ENCODE measurements around the gene ADAT2. TPM values are rescaled to one million over a fixed set of nuclear protein-coding genes. Genes with fewer than 3 reads are reported as not detected.

The ADAT2 gene
- total and polyA plus RNA-seq, 2 donors = 3.0 to 6.9 TPM

- 78% methylated on average over 2 of the region's 2 CpGs for WGBS
- Histone ChIP-seq H3K36me3 (ENCODE audit: insufficient read depth) (no peaks in the 10 kb centered on the region), H3K4me1 (ENCODE audit: insufficient read depth) (no peaks in the 10 kb centered on the region), H3K4me3 (ENCODE audit: low read depth, low read length) (no peak overlapping the region), H3K27ac (ENCODE audit: low read depth) (no peak overlapping the region)
- no peak for DNase-seq (ENCODE audit: extremely low spot score)
These were observed 24.5 kb downstream of the ADAT2 start for GRCh38 chr6:143426026-143426425.

GRCh38 chr6:143419526-143419925, 31.0 kb downstream of the ADAT2 start:
- H3K4me3 ChIP-seq (ENCODE audit: low read depth, low read length) = no peak overlapping the region
- 78% methylated on average over 6 of the region's 6 CpGs for WGBS
- no peak overlapping the region for H3K27ac ChIP-seq (ENCODE audit: low read depth)
- no peaks in the 10 kb centered on the region for H3K4me1 ChIP-seq (ENCODE audit: insufficient read depth)
- no peaks in the 10 kb centered on the region for H3K36me3 ChIP-seq (ENCODE audit: insufficient read depth)
- no peak for DNase-seq (ENCODE audit: extremely low spot score)

- H3K36me3 ChIP-seq (ENCODE audit: insufficient read depth) = no peaks in the 10 kb centered on the region
- no peak overlapping the region for H3K4me3 ChIP-seq (ENCODE audit: low read depth, low read length)
- no peaks in the 10 kb centered on the region for H3K4me1 ChIP-seq (ENCODE audit: insufficient read depth)
- WGBS = 91% methylated on average over 3 of the region's 3 CpGs
- no peak overlapping the region for H3K27ac ChIP-seq (ENCODE audit: low read depth)
- no peak for DNase-seq (ENCODE audit: extremely low spot score)
These were observed 35.7 kb downstream of the ADAT2 start for GRCh38 chr6:143414769-143415168.

GRCh38 chr6:143410859-143411270, 39.6 kb downstream of the ADAT2 start:
- H3K4me1 ChIP-seq (ENCODE audit: insufficient read depth) = no peaks in the 10 kb centered on the region
- no peaks in the 10 kb centered on the region for H3K36me3 ChIP-seq (ENCODE audit: insufficient read depth)
- H3K27ac ChIP-seq (ENCODE audit: low read depth) = no peak overlapping the region
- WGBS = 54% methylated on average over 1 of the region's 1 CpG
- H3K4me3 ChIP-seq (ENCODE audit: low read depth, low read length) = no peak overlapping the region
- no peak for DNase-seq (ENCODE audit: extremely low spot score)

GRCh38 chr6:143408787-143409162, 41.7 kb downstream of the ADAT2 start:
- no peak for DNase-seq (ENCODE audit: extremely low spot score)
- H3K4me1 ChIP-seq (ENCODE audit: insufficient read depth) = no peaks in the 10 kb centered on the region
- no peak overlapping the region for H3K27ac ChIP-seq (ENCODE audit: low read depth)
- no peak overlapping the region for H3K4me3 ChIP-seq (ENCODE audit: low read depth, low read length)
- no peaks in the 10 kb centered on the region for H3K36me3 ChIP-seq (ENCODE audit: insufficient read depth)

GRCh38 chr6:143408151-143408786, 42.2 kb downstream of the ADAT2 start:
- Histone ChIP-seq H3K4me3 (ENCODE audit: low read depth, low read length) (no peak overlapping the region), H3K27ac (ENCODE audit: low read depth) (no peak overlapping the region), H3K4me1 (ENCODE audit: insufficient read depth) (no peaks in the 10 kb centered on the region), H3K36me3 (ENCODE audit: insufficient read depth) (no peaks in the 10 kb centered on the region)
- DNase-seq (ENCODE audit: extremely low spot score) = no peak

- no peaks in the 10 kb centered on the region for H3K36me3 ChIP-seq (ENCODE audit: insufficient read depth)
- no peaks in the 10 kb centered on the region for H3K4me1 ChIP-seq (ENCODE audit: insufficient read depth)
- H3K4me3 ChIP-seq (ENCODE audit: low read depth, low read length) = no peak overlapping the region
- 94% methylated on average over 3 of the region's 3 CpGs for WGBS
- DNase-seq (ENCODE audit: extremely low spot score) = no peak
- no peak overlapping the region for H3K27ac ChIP-seq (ENCODE audit: low read depth)
These were observed 43.8 kb downstream of the ADAT2 start for GRCh38 chr6:143406673-143407072.

GRCh38 chr6:143405373-143406154, 44.9 kb downstream of the ADAT2 start:
- 82% methylated on average over 9 of the region's 9 CpGs for WGBS
- Histone ChIP-seq H3K4me3 (ENCODE audit: low read depth, low read length) (no peak overlapping the region), H3K36me3 (ENCODE audit: insufficient read depth) (no peaks in the 10 kb centered on the region), H3K27ac (ENCODE audit: low read depth) (no peak overlapping the region), H3K4me1 (ENCODE audit: insufficient read depth) (no peaks in the 10 kb centered on the region)
- no peak for DNase-seq (ENCODE audit: extremely low spot score)

GRCh38 chr6:143402721-143403336, 47.7 kb downstream of the ADAT2 start:
- H3K4me3 ChIP-seq (ENCODE audit: low read depth, low read length) = no peak overlapping the region
- no peaks in the 10 kb centered on the region for H3K4me1 ChIP-seq (ENCODE audit: insufficient read depth)
- H3K36me3 ChIP-seq (ENCODE audit: insufficient read depth) = no peaks in the 10 kb centered on the region
- H3K27ac ChIP-seq (ENCODE audit: low read depth) = no peak overlapping the region
- WGBS = 86% methylated on average over 7 of the region's 7 CpGs
- DNase-seq (ENCODE audit: extremely low spot score) = no peak

GRCh38 chr6:143401636-143402370, 48.7 kb downstream of the ADAT2 start:
- WGBS = 86% methylated on average over 5 of the region's 5 CpGs
- H3K4me3 ChIP-seq (ENCODE audit: low read depth, low read length) = no peak overlapping the region
- H3K36me3 ChIP-seq (ENCODE audit: insufficient read depth) = no peaks in the 10 kb centered on the region
- no peak for DNase-seq (ENCODE audit: extremely low spot score)
- H3K4me1 ChIP-seq (ENCODE audit: insufficient read depth) = no peaks in the 10 kb centered on the region
- H3K27ac ChIP-seq (ENCODE audit: low read depth) = no peak overlapping the region

- H3K36me3 ChIP-seq (ENCODE audit: insufficient read depth) = no peaks in the 10 kb centered on the region
- H3K4me3 ChIP-seq (ENCODE audit: low read depth, low read length) = no peak overlapping the region
- no peaks in the 10 kb centered on the region for H3K4me1 ChIP-seq (ENCODE audit: insufficient read depth)
- no peak overlapping the region for H3K27ac ChIP-seq (ENCODE audit: low read depth)
- 56% methylated on average over 1 of the region's 1 CpG for WGBS
- DNase-seq (ENCODE audit: extremely low spot score) = no peak
These were observed 49.4 kb downstream of the ADAT2 start for GRCh38 chr6:143401068-143401446.

- H3K27ac ChIP-seq (ENCODE audit: low read depth) = no peak overlapping the region
- DNase-seq (ENCODE audit: extremely low spot score) = no peak
- WGBS = 54% methylated on average over 6 of the region's 6 CpGs
These were observed 50.0 kb downstream of the ADAT2 start for GRCh38 chr6:143400258-143401067.

GRCh38 chr6:143399775-143400174, 50.7 kb downstream of the ADAT2 start:
- WGBS = 81% methylated on average over 7 of the region's 7 CpGs
- H3K27ac ChIP-seq (ENCODE audit: low read depth) = no peak overlapping the region
- no peak for DNase-seq (ENCODE audit: extremely low spot score)

More at GRCh38 chr6:143400258-143401067, 50.0 kb downstream of the ADAT2 start:
- Histone ChIP-seq H3K4me3 (ENCODE audit: low read depth, low read length) (no peak overlapping the region), H3K4me1 (ENCODE audit: insufficient read depth) (no peaks in the 10 kb centered on the region), H3K36me3 (ENCODE audit: insufficient read depth) (no peaks in the 10 kb centered on the region)

More at GRCh38 chr6:143399775-143400174, 50.7 kb downstream of the ADAT2 start:
- H3K36me3 ChIP-seq (ENCODE audit: insufficient read depth) = no peaks in the 10 kb centered on the region
- H3K4me3 ChIP-seq (ENCODE audit: low read depth, low read length) = no peak overlapping the region
- H3K4me1 ChIP-seq (ENCODE audit: insufficient read depth) = no peaks in the 10 kb centered on the region
